H9 (cell line): Measurements from ENCODE around the gene BASP1. TPM values are rescaled to one million over a fixed set of nuclear protein-coding genes. Genes with fewer than 3 reads are reported as not detected.

Experiments used
- DNase-seq: peaks from one replicate; pipeline ENCODE4 v3.0.0-alpha.2; 2017
- H2AFZ ChIP-seq: one replicate; pipeline ENCODE4 v1.6.1; 2013; ENCODE audit warnings: mild to moderate bottlenecking, low read length, control low read depth, moderate library complexity
- H2AK5ac ChIP-seq: 2 replicates; pipeline ENCODE4 v1.6.1; 2013; ENCODE audit warnings: low read length, control low read depth, mixed read lengths; ENCODE audit not compliant: insufficient read length
- H2BK120ac ChIP-seq: one replicate; pipeline ENCODE4 v1.6.1; 2013; ENCODE audit warnings: low read depth, mild to moderate bottlenecking, low read length, control low read depth, inconsistent platforms; ENCODE audit not compliant: poor library complexity, severe bottlenecking
- H2BK12ac ChIP-seq: 2 replicates; pipeline ENCODE4 v1.6.1; 2013; ENCODE audit warnings: low read length, control low read depth, mixed read lengths, low read depth; ENCODE audit not compliant: insufficient read length
- H2BK15ac ChIP-seq: 2 replicates; pipeline ENCODE4 v1.6.1; 2013; ENCODE audit warnings: low read depth, low read length, control low read depth
- H2BK20ac ChIP-seq: one replicate; pipeline ENCODE4 v1.6.1; 2013; ENCODE audit warnings: low read depth, mild to moderate bottlenecking, low read length, control low read depth, inconsistent platforms; ENCODE audit not compliant: poor library complexity, severe bottlenecking
- H2BK5ac ChIP-seq: 2 replicates; pipeline ENCODE4 v1.6.1; 2013; ENCODE audit warnings: low read length, control low read depth, mixed read lengths; ENCODE audit not compliant: insufficient read length
- H3K14ac ChIP-seq: 2 replicates; pipeline ENCODE4 v1.6.1; 2013; ENCODE audit warnings: low read length, control low read depth; ENCODE audit not compliant: insufficient read depth
- H3K18ac ChIP-seq: 2 replicates; pipeline ENCODE4 v1.6.1; 2013; ENCODE audit warnings: low read depth, mild to moderate bottlenecking, mixed read lengths, low read length, control low read depth; ENCODE audit not compliant: insufficient read length
- H3K23ac ChIP-seq: 2 replicates; pipeline ENCODE4 v1.6.1; 2013; ENCODE audit warnings: low read length, control low read depth, mixed read lengths, low read depth; ENCODE audit not compliant: insufficient read length
- H3K23me2 ChIP-seq: 2 replicates; pipeline ENCODE4 v1.6.1; 2013; ENCODE audit warnings: low read depth, mild to moderate bottlenecking, mixed read lengths, low read length, control low read depth; ENCODE audit not compliant: insufficient read length, poor library complexity, severe bottlenecking
- H3K27ac ChIP-seq: 2 replicates; pipeline ENCODE4 v1.5.1; 2013; ENCODE audit warnings: low read length, control low read depth, mixed read lengths, low read depth; ENCODE audit not compliant: insufficient read length
- H3K27me3 ChIP-seq: 2 replicates; pipeline ENCODE4 v1.6.1; 2013; ENCODE audit warnings: low read length, control low read depth, inconsistent platforms; ENCODE audit not compliant: insufficient read depth
- H3K4ac ChIP-seq: 2 replicates; pipeline ENCODE4 v1.6.1; 2013; ENCODE audit warnings: low read depth, mild to moderate bottlenecking, control low read depth, inconsistent platforms, low read length, moderate library complexity
- H3K4me1 ChIP-seq: 2 replicates; pipeline ENCODE4 v1.6.1; 2013; ENCODE audit warnings: low read length, control low read depth, inconsistent platforms; ENCODE audit not compliant: insufficient read depth
- H3K4me2 ChIP-seq: 2 replicates; pipeline ENCODE4 v1.6.1; 2013; ENCODE audit warnings: low read length, control low read depth, mixed read lengths; ENCODE audit not compliant: insufficient read length, insufficient read depth
- H3K56ac ChIP-seq: 2 replicates; pipeline ENCODE4 v1.6.1; 2013; ENCODE audit warnings: low read depth, mild to moderate bottlenecking, mixed read lengths, low read length, control low read depth; ENCODE audit not compliant: insufficient read length
- H3K79me1 ChIP-seq: 2 replicates; pipeline ENCODE4 v1.6.1; 2013; ENCODE audit warnings: low read depth, mild to moderate bottlenecking, moderate library complexity, low read length, control low read depth, inconsistent platforms; ENCODE audit not compliant: insufficient read depth, poor library complexity, severe bottlenecking
- H3K79me2 ChIP-seq: 2 replicates; pipeline ENCODE4 v1.6.1; 2013; ENCODE audit warnings: low read length, control low read depth, inconsistent platforms; ENCODE audit not compliant: insufficient read depth
- H3K9ac ChIP-seq: 2 replicates; pipeline ENCODE4 v1.6.1; 2013; ENCODE audit warnings: low read length, control low read depth, mixed read lengths; ENCODE audit not compliant: insufficient read length; ENCODE audit errors: extremely low read depth
- H3K9me3 ChIP-seq: one replicate; pipeline ENCODE4 v1.6.1; 2013; ENCODE audit warnings: low read depth, low read length, inconsistent platforms; ENCODE audit not compliant: control insufficient read depth
- H3T11ph ChIP-seq: one replicate; pipeline ENCODE4 v1.6.1; 2013; ENCODE audit warnings: mild to moderate bottlenecking, low read length, control low read depth, inconsistent platforms
- H4K20me1 ChIP-seq: one replicate; pipeline ENCODE4 v1.6.1; 2013; ENCODE audit not compliant: control insufficient read depth, insufficient read length, insufficient read depth
- H4K5ac ChIP-seq: 2 replicates; pipeline ENCODE4 v1.6.1; 2013; ENCODE audit warnings: low read depth, mild to moderate bottlenecking, mixed read lengths, low read length, control low read depth; ENCODE audit not compliant: insufficient read length
- H4K8ac ChIP-seq: replicated peaks from 2 replicates; pipeline ENCODE4 v1.6.1; 2013; ENCODE audit warnings: low read length, control low read depth, mixed read lengths, low read depth; ENCODE audit not compliant: insufficient read length
- H4K91ac ChIP-seq: 2 replicates; pipeline ENCODE4 v1.6.1; 2013; ENCODE audit warnings: low read depth, mild to moderate bottlenecking, moderate library complexity, mixed read lengths, low read length, control low read depth; ENCODE audit not compliant: insufficient read length
- H3K27ac Mint-ChIP-seq, 3 experiments: 2 replicates in 2 of 3; 3 replicates in 1 of 3; pipeline ENCODE4 v1.8.0; 2020 to 2021; ENCODE audit warnings: mixed read lengths in 3 of 3, mild to moderate bottlenecking in 1 of 3, moderate library complexity in 1 of 3
- H3K27me3 Mint-ChIP-seq: 2 replicates; pipeline ENCODE4 v1.8.0; 2021; ENCODE audit warnings: low read depth, mild to moderate bottlenecking, moderate library complexity, mixed read lengths
- H3K36me3 Mint-ChIP-seq, 3 experiments: 2 replicates in 2 of 3; 3 replicates in 1 of 3; pipeline ENCODE4 v1.8.0; 2020 to 2021; ENCODE audit warnings: low read depth in 3 of 3, mixed read lengths in 3 of 3; ENCODE audit not compliant: insufficient read depth in 1 of 3
- H3K4me1 Mint-ChIP-seq, 2 experiments: 2 replicates each; pipeline ENCODE4 v1.8.0; 2020; ENCODE audit warnings: mixed read lengths in 2 of 2
- H3K4me3 Mint-ChIP-seq, 2 experiments: 2 replicates in 1 of 2; 3 replicates in 1 of 2; pipeline ENCODE4 v1.8.0; 2020 to 2021; ENCODE audit warnings: mild to moderate bottlenecking in 2 of 2, mixed read lengths in 2 of 2, moderate library complexity in 1 of 2
- H3K9me3 Mint-ChIP-seq, 2 experiments: 2 replicates in 1 of 2; 3 replicates in 1 of 2; pipeline ENCODE4 v1.8.0; 2020; ENCODE audit warnings: mild to moderate bottlenecking in 2 of 2, mixed read lengths in 2 of 2, moderate library complexity in 1 of 2
- CTCF ChIP-seq: fragments of 200-600 bp; sonication (generic); conservative IDR thresholded peaks from 3 replicates; pipeline ENCODE4 v1.8.0; 2021; ENCODE audit warnings: antibody characterized with exemption, mild to moderate bottlenecking
- WGBS: extraction: QIAGEN DNeasy Blood & Tissue Kit; methylation state at CpG from one replicate; pipeline ENCODE4 v1.1.7; 2013; ENCODE audit warnings: missing lambda C conversion rate, low lambda C conversion rate, mixed read lengths; ENCODE audit not compliant: insufficient read length; ENCODE audit errors: extremely low coverage; 5-methylcytosine and 5-hydroxymethylcytosine counted together
- total RNA-seq: library from RNA; stranded (reverse); gene quantifications from 2 replicates; pipeline ENCODE4 v1.2.1, GENCODE V29; 2021

Gene BASP1
- total RNA-seq, 1 experiment from 2014 or later: 180 TPM

DNA sequence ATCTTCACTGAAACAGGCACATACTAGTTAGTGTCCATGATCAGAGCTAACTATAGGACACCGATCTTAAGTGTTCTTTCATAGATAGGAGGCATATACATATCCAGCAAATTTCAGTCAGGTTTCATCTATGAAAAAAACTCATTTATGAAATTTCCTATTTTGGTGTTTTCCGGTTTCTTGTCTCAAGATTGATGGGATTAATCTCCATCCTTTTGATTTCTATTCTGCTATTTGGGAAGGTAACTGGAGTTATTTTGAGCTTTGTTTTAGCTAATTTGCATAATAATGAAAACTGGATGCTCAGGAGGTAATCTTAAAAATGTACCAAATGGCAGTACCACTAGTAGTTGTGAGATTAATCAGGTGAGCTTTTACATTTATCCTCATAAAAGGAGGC lies 62.1 kb downstream of the BASP1 start:
- TF ChIP-seq CTCF: no peak
- H3K23ac ChIP-seq: no peak overlapping the region

More for the DNA sequence above, 62.1 kb downstream of the BASP1 start:
- H3K4me2 ChIP-seq: no peak overlapping the region
- no peak overlapping the region for H3T11ph ChIP-seq
- H2BK20ac ChIP-seq: no peak overlapping the region
- no peak overlapping the region for H2AK5ac ChIP-seq
- no peaks in the 10 kb centered on the region for H3K79me1 ChIP-seq
- H3K27me3 ChIP-seq: no peaks in the 10 kb centered on the region
- H2BK15ac ChIP-seq: no peak overlapping the region
- no peak overlapping the region for H3K18ac ChIP-seq
- no peak overlapping the region for H3K27ac ChIP-seq
- H4K20me1 ChIP-seq: no peaks in the 10 kb centered on the region
- H4K8ac ChIP-seq: no peak overlapping the region
- H3K14ac ChIP-seq: no peak overlapping the region
- WGBS: no CpG with 5 or more reads among the region's 2 CpGs
- H2AFZ ChIP-seq: no peak overlapping the region
- H3K23me2 ChIP-seq: no peaks in the 10 kb centered on the region
- H3K27ac Mint-ChIP-seq: 0 out of 7 replicates have a peak overlapping the region, but pooled peaks of 1 of the 3 experiments have one; percentile 62
- H3K9ac ChIP-seq: no peak overlapping the region
- H2BK5ac ChIP-seq: no peak overlapping the region
- peaks cover 26 to 29% of the 10 kb centered on the region in 2 experiments for H3K4me1 Mint-ChIP-seq
- H3K9me3 ChIP-seq: no peaks in the 10 kb centered on the region
- H2BK120ac ChIP-seq: no peak overlapping the region
- no peak overlapping the region for H2BK12ac ChIP-seq
- no peak overlapping the region for H4K91ac ChIP-seq
- no peaks in the 10 kb centered on the region for H3K27me3 Mint-ChIP-seq
- H3K4me3 Mint-ChIP-seq: no peak overlapping the region
- DNase-seq: no peak
- no peaks in the 10 kb centered on the region; a peak in 1 of 5 replicates for H3K9me3 Mint-ChIP-seq
- no peaks in the 10 kb centered on the region for H3K79me2 ChIP-seq
- H4K5ac ChIP-seq: no peak overlapping the region
- H3K4me1 ChIP-seq: peaks cover 4% of the 10 kb centered on the region; the same call in 1 of the 2 replicates
- peaks cover 15 to 30% (median 29%) of the 10 kb centered on the region in 3 experiments; a peak in 6 of 7 replicates for H3K36me3 Mint-ChIP-seq
- no peak overlapping the region for H3K4ac ChIP-seq
- H3K56ac ChIP-seq: no peak overlapping the region
